GM21423 (cell line): Measurements from ENCODE around the gene LSM7.

Source experiments
- ATAC-seq: cut with Tn5 transposase; IDR thresholded peaks from one replicate; pipeline ENCODE4 v1.9.1; 2021; ENCODE audit warnings: mild to moderate bottlenecking, moderate library complexity; ENCODE audit not compliant: unreplicated experiment

Gene LSM7

GRCh38 chr19:2325281-2326046, 2.9 kb downstream of the LSM7 start:
- ATAC-seq = no peak

DNA sequence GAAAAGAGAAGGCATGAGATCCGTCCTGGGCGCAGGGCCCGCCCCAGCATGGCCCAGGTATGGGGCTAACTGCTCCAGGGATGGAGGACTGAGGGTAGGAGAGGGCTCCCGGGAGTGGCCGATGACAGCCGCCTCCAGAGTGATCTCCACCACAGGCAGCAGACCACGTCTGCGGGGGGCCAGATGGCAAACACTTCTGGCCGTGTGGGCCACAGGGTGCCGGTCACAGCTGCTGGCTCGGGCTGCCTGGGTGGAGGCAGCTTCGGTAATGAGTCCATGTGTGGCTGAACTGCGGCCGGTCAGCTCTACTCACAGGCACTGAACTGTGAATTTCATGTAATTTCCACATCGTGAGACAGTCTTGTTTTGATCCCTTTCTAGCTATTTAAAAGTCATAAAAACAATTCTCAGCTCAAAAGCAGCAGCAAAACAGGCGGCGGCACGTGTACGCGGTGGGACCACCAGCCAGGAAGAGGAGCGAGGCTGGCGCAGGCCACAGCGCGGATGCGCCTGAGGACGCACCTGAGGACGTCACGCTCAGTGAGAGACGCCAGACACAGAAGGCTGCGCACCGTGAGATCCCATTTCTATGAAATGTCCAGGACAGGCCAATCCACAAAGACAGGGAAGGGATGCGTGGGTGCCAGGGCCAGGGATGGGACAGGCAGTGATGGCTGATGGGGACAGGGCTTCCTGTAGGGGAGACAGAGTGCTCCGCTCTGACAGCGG, 4.0 kb downstream of the LSM7 start:
- no peak for ATAC-seq

DNA sequence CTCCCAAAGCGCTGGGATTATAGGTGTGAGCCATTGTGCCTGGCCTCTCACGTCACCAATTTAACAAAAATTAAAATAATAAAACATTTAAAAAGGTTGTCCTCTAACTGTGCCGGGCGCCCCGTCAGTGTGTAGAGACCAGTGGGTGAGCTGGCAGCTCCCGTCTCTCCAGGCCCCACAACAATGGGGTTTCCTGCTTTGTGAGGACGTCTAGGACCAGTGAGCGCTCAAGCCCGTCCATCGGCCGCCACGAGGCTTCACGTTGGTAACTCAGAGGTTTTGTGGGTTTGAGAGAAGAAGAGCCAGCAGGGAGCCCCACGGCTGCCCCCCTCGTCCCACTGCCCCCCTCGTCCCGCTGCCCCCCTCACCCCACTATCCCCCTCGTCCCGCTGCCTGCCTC, 4.7 kb downstream of the LSM7 start:
- ATAC-seq = no peak

DNA sequence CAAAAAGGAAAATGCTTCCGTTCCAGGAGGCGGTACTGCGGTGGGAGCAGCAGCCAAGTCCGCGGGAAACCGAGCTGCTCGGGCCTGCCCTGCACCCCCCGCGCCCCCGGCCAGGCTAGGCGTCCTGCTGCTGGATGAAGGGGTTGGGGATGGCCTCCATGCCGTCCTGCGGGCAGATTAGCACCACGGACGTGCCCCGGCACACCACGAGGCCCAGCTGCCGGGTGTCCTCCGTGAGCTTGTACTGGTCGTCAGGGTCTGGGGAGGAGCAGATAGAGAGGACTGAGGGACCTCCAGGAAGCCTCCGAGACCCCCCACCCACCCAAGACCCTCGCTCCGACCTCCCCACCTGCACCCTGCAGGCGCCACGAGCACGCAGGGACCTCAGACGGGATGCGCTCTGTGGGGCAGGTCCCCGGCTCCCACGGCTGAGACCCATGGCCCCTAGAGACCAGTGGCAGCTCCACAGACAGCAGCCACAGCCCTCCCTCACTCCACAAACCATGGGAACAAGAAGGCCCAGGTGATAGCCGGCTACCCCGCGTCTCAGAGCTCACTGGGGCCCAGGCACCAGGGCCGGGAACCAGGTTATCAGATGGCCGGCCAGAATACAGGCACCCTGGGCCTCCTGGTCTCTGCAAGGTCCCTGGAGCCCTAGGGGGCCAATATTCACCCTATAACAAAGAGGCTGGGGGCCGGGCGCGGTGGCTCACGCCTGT, 6.7 kb downstream of the LSM7 start:
- no peak for ATAC-seq

GRCh38 chr19:2320939-2321338, 7.4 kb downstream of the LSM7 start:
- no peak for ATAC-seq

- no peak for ATAC-seq
Measured at GRCh38 chr19:2320049-2320448, 8.3 kb downstream of the LSM7 start.

GRCh38 chr19:2319551-2319950, 8.8 kb downstream of the LSM7 start:
- no peak for ATAC-seq

GRCh38 chr19:2318923-2319322, 9.5 kb downstream of the LSM7 start:
- no peak for ATAC-seq

- ATAC-seq = no peak
Measured at GRCh38 chr19:2317756-2318155, 10.6 kb downstream of the LSM7 start.

DNA sequence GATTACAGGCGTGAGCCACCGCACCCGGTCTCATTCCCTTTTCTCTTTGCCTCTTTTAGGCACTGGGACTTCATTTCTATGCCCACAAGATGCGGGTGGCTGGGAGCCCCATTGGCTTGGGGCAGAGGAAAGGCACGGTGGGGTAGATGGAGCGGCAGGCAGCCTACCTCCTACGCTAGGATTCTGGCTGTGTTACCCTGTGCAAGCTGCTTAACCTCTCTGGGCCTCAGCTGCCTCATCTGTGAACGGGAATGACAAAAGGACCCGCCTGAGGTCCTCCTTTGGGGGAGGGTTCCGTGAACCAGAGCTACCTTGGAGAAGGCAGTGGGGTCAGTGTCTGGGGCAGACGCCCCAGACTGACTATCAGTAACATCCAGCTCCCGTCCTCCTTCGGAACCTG, 11.1 kb downstream of the LSM7 start:
- no peak for ATAC-seq

DNA sequence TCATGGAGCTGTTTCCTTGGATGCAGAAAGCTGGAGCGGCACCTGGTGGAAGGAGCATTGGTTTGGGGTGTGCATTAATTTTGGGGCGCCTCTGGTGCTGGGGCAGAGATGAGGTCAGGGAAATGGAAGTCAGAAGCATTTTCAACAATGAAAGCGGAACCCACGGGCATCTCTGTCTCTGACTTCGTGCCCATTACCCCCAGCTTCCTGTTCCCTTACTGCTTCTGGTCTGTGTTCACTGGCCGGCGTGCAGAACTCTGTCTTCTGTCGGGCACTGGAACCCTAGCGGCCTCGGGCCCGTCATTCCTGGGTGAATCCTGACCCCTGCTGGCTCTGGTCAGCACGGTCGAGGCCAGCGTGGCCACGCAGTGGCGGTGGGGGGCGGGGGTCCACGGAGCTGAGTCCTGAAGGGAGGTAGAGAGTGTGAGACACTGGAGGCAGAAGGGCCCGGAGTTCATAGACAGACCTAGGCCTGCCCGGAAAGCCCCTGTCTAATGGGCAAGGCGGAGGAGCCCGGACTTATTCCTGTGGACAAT, 12.5 kb downstream of the LSM7 start:
- ATAC-seq = no peak

DNA sequence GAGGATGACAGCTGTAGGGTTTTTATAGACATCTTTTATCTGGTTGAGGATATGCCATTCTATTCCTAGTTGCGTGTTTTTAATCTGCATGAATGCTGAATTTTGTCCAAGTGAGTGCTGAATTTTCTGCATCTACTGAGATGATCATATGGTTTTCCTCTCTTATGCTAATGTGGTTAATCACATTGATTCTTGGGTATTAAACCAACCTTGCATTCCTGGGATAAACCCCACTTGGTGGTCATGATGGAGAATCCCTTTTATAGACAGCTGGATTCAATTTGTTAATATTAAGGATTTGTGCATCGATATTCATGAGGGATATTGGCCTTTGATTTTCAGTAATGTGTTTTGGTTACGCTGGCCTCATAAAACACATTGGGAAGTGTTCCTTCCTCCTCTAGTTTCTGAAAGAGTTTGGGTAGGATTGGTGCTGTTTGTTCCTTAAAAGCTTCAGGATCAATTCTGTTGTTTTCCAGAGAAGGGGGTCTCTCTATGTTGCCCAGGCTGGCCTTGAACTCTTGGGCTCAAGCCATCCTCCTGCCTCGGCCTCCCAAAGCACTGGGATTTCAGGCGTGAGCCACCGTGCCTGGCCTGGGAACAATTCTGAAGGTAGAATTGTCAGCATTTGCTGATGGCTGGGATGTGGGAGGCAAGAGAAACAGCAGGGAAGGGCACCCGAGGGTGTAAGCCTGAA, 13.1 kb downstream of the LSM7 start:
- no peak for ATAC-seq

- no peak for ATAC-seq
Measured at GRCh38 chr19:2312820-2313501, 15.4 kb downstream of the LSM7 start.

DNA sequence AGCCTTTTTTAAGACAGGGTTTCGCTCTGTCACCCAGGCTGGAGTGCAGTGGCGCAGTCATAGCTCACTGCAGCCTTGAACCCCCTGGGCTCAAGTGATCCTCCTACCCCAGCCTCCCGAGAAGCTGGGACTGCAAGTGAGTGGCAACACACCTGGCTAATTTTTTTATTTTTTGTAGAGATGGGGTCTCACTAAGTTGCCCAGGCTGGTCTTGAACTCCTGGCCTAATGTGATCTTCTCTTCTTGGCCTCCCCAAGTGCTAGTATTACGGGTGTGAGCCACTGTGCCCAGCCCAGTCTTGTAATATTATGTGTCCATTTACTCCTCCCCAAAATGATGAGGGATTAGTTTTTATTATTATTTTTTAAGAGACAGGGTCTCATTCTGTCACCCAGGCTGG, 17.3 kb downstream of the LSM7 start:
- no peak for ATAC-seq

GRCh38 chr19:2309734-2310362, 18.5 kb downstream of the LSM7 start:
- ATAC-seq = no peak

DNA sequence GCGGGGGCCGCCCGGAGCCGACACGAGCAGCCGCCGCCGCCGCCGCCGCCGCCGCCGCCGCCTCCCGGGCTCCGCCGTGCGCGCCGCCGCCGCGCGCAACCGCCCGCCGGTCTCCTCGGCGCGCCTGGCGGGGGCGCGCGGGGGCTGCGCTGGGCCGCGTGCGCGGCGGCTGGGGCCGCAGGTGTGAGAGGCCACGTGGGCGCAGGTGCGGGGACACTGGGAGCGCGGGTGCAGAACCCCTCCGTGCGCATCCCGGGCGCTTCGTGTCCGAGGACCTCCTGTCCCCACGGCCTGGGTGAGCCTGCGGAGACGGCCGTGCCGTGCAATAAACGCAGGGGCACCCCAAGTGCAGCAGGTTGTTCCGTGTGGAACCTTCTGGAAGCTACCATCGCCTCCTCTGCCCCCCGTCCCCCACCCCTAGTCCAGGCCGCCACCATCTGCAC, 20.3 kb downstream of the LSM7 start, which contains the start of gene LINGO3:
Gene LINGO3 (minus strand): TSS at position 41 of the 443 bp plus-strand sequence. CDS start 16,378 bp downstream, outside the sequence.
- no peak for ATAC-seq

- ATAC-seq = no peak
Measured at GRCh38 chr19:2307518-2308012, 20.8 kb downstream of the LSM7 start.

DNA sequence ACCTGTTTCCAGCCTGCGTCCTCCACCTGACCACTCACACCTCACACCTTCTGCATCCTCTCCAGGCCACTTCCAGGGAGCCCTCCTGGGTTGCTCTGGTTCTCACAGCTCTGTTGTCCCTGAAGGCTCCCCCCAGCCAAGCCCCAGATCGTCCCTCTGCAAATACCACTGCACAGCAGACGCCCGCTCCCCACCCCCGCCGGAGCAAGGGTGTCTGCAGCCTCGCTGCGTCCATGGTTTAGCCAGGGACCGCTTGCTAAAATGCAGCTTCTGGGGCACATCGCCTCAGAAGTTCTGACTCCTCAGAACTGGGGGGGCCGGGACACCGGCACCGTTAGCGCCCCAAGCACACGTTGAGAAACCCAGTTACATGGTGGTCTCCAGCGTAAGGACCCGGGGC, 21.4 kb downstream of the LSM7 start:
- ATAC-seq = no peak

DNA sequence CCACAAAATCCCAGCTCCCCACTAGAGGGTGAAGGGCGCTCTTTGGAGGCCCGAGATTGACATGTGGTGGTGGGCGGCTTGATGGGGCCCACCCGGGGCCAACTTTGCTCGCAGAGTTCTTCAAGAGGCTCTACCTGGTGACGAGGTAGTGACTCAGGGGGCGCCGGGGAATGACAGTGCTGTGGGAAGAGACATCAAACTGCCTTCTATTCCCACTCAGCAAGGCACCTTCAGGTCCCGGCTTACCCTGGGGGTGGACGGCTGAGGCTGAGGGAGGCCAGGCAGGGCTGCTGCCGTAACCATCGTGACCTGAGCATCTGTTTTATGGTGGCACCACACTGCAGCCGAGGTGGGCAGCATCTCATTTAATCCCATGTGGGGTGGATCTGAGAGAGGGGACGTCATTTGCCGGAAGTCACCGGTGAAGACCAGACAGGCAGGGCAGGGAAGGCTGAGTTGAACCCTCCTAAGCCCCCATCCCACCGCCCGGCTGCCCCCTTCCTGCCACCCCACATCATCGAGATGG, 22.0 kb downstream of the LSM7 start:
- ATAC-seq = no peak
